Stimulated activated CD4-positive, alpha-beta T cell treated with anti-CD3 and anti-CD28 coated beads, TNF-alpha, amount 100 ng/mL, for 4 hours (primary cell): Measurements from ENCODE around the gene ANKRD44.

Source experiments
- DNase-seq, 3 experiments: peaks; one replicate each; pipeline ENCODE4 v3.0.0-alpha.2; 2020; ENCODE audit warnings: low read depth in 3 of 3

ANKRD44 gene

DNA sequence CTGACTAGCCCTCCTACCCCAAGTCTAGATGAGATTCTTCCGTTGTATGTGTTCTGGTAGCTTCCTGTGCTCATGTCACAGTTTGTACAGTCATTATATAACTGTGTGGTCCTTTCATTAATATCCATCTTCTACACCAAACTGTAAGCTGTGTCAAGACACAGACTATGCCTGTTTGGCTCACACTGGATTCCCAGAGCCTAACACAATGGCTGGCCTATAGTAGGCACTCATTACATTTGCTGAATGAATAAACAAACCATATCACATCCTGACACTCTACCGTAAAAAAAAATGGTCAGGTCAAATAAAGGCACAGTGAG, 72.6 kb downstream of the ANKRD44 start:
- no peak for DNase-seq

DNA sequence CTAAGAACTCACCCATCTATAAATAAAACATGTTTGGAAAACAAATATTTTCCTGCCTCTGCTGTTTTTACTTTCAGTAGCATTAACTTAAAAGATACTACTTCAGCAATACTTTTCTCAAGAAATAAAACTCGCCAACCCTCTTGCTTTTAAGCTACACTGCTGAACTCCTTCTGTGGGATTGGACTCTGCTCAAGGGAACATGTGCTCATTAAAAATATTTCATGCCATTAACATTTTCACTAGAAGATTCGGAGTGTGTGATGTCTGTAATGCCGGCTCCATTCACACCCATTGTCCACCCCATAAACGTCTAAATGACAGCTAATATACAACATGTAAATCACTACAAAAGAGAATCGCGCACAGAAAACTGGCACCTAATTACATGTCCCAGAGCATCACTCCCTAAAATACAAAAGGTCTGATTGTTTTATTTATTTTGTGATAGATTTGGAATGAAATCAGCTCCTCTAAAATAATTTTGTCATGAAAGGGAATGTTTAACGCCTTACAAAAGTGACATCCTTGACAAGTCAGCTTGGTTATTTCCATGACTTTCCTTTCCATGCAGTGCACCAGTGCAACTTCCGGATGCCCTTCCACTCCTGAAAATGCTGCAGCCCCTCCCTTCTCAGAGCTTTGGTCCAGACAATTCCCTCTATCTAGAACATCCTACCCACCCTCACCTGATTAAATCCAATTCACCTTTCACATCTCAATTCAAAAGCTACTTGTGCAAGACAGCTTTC, 73.1 kb downstream of the ANKRD44 start:
- no peak for DNase-seq

DNA sequence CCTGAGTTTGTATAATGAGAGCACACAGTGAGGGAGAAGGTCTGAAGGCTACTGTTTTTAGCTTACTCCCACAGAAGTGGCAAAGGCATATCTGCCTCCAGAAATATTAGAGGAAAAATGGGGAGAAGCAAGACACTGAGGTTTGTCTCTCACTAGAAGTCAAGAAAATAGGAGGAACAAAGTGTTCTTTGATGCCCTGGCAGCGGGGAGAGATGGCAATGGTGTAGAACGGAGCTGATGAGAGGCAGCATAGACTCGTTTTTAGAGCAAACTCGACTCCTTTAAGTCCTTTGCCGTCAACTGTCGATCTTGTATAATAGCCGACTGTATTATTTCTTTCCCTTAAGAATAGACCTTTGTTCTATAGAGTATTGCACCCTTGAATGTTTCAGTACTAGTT, 73.8 kb downstream of the ANKRD44 start:
- DNase-seq, result no peak

DNA sequence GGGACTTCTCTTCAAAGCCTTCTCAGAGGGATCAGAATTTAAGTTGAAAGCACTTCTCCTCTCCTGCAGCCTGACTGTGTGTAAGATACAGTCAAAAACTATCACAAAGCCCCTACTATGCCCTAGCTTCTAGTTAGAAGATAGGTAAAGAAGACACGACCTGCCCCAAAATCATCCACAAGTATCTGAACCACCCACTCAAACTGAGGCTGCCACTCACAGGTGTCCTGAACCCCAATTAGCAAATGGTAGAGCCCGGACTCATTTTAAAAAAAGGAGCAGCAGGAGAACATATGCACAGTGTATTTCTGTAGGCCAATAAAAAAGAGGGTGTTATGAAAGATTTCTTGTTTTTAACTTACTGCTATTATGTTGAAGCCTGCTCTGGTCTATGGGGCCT, 74.4 kb downstream of the ANKRD44 start:
- no peak for DNase-seq

DNA sequence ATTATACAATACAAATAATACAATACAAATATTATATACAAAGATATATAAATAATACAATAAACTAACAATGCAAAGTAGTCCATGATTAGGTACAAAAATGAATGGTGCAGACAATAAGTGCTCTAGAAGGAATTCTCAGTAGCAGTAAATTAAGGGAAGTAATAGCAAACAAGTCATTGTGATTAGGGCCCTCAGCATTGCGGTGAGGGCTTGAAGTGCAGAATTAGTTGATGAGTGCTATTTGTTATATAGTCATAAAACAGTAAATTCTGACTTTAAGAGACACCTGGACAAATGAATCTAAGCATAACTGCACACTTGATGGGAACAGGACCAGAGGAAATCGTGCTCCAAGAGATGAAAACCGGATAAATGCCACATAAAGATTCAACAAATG, 74.9 kb downstream of the ANKRD44 start:
- no peak for DNase-seq

GRCh38 chr2:197234671-197235191, 75.8 kb downstream of the ANKRD44 start:
- DNase-seq, result no peak

- no peak for DNase-seq
These were observed 77.1 kb downstream of the ANKRD44 start for GRCh38 chr2:197233473-197233872.

- no peak for DNase-seq
These were observed 78.6 kb downstream of the ANKRD44 start for GRCh38 chr2:197232010-197232409.

GRCh38 chr2:197229509-197230443, 80.8 kb downstream of the ANKRD44 start:
- DNase-seq, result no peak

DNA sequence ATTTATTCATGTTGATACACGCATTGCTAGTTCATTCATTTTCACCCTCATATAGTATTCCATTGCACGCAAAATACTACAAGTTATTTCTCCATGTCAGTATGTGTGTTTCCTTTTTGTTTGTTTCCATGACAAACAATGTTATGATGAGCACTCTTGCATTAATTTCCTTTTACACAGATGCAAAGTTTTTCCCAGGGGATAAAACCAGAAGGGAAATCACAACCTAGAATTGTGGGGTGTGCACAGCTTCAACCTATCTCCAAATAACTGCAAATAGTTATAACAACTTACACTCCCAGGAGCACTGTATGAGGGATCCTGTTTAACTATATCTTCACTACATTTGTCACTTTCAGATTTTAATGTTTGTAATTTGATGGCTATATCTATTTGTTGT, 87.1 kb downstream of the ANKRD44 start:
- no peak for DNase-seq

GRCh38 chr2:197219636-197220035, 90.9 kb downstream of the ANKRD44 start:
- no peak for DNase-seq

DNA sequence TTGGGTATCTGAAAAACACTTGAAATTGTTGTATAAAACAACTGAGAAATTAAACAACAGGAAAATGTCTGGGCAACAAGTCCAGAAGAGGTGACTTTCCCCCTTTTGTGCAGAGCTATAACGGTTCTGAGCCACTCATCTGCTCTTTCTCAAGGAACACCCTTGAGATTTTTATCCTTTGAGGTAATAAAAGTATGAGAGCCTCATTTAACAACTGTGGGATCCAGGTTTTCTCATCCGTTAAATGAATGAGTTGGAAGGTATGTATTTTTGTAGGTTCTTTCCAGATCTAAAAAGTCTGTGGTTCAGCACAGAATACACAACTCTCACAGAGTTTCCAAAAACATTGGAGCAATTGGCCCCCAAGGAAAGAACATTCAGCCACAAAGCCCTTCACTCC, 93.0 kb downstream of the ANKRD44 start:
- DNase-seq, result no peak

DNA sequence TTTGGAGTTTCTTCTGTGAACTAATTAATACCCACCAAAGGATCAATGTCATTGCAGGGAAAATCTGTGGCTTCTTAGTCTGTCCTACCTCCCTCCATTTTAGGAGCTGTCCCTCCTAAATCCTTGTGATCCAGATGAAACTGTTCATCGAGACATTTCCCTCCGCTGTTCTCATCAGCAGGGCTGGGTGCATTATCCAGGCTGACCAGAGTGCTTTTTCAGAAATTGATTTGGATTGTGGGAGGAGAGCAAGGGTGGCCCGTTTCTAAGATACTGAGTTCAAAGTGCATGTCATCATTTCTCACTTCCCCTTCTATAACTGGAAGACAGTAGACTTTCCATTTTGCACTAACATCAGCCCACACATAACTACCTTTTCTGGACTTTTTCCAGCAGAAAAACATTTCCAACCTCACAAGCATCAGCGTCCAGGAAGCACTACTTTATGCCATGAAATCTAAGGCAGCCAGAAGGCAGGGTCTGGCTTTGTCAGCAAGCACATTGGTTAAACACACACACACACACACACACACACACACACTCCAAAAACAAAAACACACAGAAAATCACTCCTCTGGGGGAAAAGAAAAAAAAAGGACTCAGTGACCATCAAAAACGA, 94.1 kb downstream of the ANKRD44 start:
- no peak for DNase-seq

- DNase-seq, result no peak
These were observed 94.7 kb downstream of the ANKRD44 start for GRCh38 chr2:197215748-197216360.

- DNase-seq, result no peak
These were observed 98.0 kb downstream of the ANKRD44 start for GRCh38 chr2:197212344-197213262.

GRCh38 chr2:197211881-197212342, 98.7 kb downstream of the ANKRD44 start:
- no peak for DNase-seq

- no peak for DNase-seq
These were observed 100.2 kb downstream of the ANKRD44 start for GRCh38 chr2:197210430-197210829.

GRCh38 chr2:197209742-197210408, 100.7 kb downstream of the ANKRD44 start:
- no peak for DNase-seq

- no peak for DNase-seq
These were observed 101.3 kb downstream of the ANKRD44 start for GRCh38 chr2:197209246-197209645.

- DNase-seq, result no peak
These were observed 101.7 kb downstream of the ANKRD44 start for GRCh38 chr2:197208841-197209240.
